ENCODE measurements around the gene AGAP3.

DNA sequence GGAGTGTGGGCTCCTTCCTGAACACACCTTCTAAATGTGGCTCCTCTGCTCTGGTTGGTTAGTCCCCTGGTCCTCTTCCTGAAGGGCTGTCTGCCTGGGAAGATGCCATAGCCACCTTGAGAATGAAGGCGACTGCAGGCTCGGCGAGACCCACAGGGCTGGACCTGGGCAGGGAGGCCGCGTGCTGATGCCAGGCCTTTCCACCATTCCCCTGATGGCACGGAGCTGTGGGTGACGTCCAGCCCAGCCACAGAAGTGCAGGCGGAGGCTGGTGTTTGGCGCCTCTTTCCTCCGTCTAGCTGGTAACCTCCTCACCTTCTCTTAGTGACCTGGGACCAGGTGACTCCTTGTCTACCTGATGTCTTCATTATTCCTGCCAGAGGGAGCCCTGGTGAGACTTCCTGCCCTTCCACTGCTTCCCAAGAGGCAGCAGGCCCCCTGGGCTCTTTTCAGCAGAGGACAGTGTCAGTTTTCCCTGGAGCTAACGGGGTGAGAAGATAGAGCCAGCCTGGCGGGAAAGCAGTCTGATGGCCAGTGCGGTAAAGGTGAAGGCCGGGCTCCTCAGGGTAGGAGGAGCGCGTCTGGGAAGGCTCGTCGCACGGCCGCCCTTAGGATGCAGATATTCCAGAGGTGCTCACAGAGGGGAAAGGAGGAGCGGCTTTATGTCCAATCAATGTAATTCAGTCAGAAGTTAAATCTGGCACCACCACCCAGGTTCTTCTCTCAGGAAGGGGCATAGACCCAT is 46.4 kb downstream of the AGAP3 start:
- TF ChIP-seq, protein P1, sequence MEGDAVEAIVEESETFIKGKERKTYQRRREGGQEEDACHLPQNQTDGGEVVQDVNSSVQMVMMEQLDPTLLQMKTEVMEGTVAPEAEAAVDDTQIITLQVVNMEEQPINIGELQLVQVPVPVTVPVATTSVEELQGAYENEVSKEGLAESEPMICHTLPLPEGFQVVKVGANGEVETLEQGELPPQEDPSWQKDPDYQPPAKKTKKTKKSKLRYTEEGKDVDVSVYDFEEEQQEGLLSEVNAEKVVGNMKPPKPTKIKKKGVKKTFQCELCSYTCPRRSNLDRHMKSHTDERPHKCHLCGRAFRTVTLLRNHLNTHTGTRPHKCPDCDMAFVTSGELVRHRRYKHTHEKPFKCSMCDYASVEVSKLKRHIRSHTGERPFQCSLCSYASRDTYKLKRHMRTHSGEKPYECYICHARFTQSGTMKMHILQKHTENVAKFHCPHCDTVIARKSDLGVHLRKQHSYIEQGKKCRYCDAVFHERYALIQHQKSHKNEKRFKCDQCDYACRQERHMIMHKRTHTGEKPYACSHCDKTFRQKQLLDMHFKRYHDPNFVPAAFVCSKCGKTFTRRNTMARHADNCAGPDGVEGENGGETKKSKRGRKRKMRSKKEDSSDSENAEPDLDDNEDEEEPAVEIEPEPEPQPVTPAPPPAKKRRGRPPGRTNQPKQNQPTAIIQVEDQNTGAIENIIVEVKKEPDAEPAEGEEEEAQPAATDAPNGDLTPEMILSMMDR (IDR thresholded peaks at IDR 0.05), result no peak
- TF ChIP-seq POLR2A (IDR thresholded peaks at IDR 0.05), result no peak

Measured in testis (tissue), 2 donors.